Fibroblast of gingiva (primary cell): Measurements from ENCODE around the gene GBF1.
A peak's percentile ranks its signal among the peaks of the same experiment; 100 is the strongest.
"Not testable (repeated sequence)": the region's sequence is repeated elsewhere in the genome, so short reads cannot be mapped to it uniquely, and the experiment has no call there.

Source experiments
- DNase-seq: peaks from one replicate; pipeline ENCODE4 v3.0.0-alpha.2; 2011; ENCODE audit warnings: low read depth

GBF1 gene, protein sequence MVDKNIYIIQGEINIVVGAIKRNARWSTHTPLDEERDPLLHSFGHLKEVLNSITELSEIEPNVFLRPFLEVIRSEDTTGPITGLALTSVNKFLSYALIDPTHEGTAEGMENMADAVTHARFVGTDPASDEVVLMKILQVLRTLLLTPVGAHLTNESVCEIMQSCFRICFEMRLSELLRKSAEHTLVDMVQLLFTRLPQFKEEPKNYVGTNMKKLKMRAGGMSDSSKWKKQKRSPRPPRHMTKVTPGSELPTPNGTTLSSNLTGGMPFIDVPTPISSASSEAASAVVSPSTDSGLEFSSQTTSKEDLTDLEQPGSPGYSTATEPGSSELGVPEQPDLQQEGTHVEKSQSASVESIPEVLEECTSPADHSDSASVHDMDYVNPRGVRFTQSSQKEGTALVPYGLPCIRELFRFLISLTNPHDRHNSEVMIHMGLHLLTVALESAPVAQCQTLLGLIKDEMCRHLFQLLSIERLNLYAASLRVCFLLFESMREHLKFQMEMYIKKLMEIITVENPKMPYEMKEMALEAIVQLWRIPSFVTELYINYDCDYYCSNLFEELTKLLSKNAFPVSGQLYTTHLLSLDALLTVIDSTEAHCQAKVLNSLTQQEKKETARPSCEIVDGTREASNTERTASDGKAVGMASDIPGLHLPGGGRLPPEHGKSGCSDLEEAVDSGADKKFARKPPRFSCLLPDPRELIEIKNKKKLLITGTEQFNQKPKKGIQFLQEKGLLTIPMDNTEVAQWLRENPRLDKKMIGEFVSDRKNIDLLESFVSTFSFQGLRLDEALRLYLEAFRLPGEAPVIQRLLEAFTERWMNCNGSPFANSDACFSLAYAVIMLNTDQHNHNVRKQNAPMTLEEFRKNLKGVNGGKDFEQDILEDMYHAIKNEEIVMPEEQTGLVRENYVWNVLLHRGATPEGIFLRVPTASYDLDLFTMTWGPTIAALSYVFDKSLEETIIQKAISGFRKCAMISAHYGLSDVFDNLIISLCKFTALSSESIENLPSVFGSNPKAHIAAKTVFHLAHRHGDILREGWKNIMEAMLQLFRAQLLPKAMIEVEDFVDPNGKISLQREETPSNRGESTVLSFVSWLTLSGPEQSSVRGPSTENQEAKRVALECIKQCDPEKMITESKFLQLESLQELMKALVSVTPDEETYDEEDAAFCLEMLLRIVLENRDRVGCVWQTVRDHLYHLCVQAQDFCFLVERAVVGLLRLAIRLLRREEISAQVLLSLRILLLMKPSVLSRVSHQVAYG (N-terminal part only)

GRCh38 chr10:102245082-102245931, at the start of gene GBF1:
Gene GBF1 (plus strand): TSS chr10:102245532. CDS start chr10:102258939, 13,407 bp downstream.
- DNase-seq = peak; percentile 100

GRCh38 chr10:102196893-102197292, 48.4 kb upstream of the GBF1 start:
- DNase-seq = no peak

GRCh38 chr10:102198027-102198426, 47.3 kb upstream of the GBF1 start:
- DNase-seq = no peak

- no peak for DNase-seq
Observed at GRCh38 chr10:102200751-102201640, 44.3 kb upstream of the GBF1 start.

- no peak for DNase-seq
Observed at GRCh38 chr10:102202386-102202785, 42.9 kb upstream of the GBF1 start.

DNA sequence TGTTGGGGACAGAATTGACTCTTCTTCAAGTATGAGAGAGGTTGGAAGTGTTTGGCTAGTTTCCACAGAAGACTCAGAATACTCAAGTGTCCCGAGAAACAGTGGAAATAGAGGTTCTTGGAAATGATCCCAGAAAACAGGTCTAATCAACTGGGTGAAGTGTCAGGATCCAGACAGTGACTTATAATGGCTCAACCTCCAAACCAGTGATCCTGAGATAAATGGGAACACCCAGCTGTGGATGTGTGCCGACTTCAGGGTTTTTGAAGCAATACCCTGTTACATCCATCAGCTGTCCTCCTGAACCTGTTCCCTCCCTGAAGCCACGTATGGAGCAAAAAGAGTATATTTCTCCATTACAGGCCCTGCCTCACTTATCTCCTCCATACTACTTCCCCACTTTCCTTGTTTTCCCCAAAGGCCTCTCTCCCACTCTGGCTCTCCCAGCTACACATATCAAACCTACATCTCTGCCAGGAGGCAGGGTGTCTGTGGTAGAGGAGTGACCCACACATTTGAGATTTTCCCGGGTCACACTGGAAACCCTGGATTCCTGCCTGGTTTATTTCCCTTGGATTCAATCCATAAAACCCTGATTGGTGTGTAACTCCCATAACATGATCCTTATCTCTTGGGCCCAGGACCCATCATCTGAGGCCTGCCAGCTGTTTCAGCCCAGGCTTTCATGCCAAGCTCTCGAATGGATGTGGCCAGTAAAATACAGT, 36.9 kb upstream of the GBF1 start:
- no peak for DNase-seq

DNA sequence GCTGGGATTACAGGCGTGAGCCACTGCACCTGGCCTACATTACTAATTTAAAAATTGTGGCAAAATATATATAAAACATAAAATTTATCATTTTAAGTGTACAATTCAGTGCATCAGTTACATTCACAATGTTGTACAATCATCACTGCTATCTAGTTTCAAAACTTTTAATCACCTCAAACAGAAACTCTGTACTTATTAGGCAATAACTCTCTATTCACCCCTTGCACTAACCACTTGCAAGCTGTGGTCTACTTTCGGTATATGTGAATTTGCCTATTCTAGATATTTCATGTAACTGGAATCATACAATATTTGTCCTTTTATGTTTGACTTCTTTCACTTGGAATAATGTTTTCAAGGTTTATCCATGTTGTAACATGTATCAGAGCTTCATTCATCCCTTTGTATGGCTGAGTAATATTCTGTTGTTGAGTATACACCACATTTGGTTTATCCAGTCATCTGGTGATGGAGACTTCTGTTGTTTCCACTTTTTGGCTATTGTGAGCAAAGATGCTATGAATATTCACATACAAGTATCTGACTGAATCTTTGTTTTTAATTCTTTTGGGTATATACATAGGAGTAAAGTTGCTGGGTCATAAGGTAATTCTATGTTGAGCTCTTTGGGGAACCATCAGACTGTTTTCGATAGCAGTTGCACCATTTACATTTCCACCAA, 33.6 kb upstream of the GBF1 start:
- no peak for DNase-seq

GRCh38 chr10:102213599-102213998, 31.7 kb upstream of the GBF1 start:
- not testable (repeated sequence) for DNase-seq

GRCh38 chr10:102219370-102219769, 26.0 kb upstream of the GBF1 start:
- no peak for DNase-seq

GRCh38 chr10:102220612-102221011, 24.7 kb upstream of the GBF1 start:
- DNase-seq = no peak

- DNase-seq = no peak
Observed at GRCh38 chr10:102222797-102223196, 22.5 kb upstream of the GBF1 start.

GRCh38 chr10:102225646-102226541, 19.4 kb upstream of the GBF1 start, which contains the start of gene ELOVL3:
Gene ELOVL3 (plus strand): TSS chr10:102226299. CDS start chr10:102226549, 250 bp downstream.
- peak; percentile 93 for DNase-seq

DNA sequence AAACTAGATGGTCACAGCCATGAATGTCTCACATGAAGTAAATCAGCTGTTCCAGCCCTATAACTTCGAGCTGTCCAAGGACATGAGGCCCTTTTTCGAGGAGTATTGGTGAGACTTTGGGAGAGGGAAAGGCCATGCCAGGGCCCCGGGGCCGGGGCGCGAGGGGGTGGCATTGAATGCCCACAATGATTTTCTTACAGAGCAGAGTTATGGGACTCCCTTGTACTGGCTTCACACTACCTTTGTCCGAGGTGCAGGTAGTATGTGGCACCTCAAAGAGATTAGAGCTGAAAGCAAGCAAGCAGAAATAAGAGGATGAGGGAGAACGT, 18.8 kb upstream of the GBF1 start:
- DNase-seq = no peak

- peak; percentile 95 for DNase-seq
Observed at GRCh38 chr10:102227050-102227449, 18.3 kb upstream of the GBF1 start.

DNA sequence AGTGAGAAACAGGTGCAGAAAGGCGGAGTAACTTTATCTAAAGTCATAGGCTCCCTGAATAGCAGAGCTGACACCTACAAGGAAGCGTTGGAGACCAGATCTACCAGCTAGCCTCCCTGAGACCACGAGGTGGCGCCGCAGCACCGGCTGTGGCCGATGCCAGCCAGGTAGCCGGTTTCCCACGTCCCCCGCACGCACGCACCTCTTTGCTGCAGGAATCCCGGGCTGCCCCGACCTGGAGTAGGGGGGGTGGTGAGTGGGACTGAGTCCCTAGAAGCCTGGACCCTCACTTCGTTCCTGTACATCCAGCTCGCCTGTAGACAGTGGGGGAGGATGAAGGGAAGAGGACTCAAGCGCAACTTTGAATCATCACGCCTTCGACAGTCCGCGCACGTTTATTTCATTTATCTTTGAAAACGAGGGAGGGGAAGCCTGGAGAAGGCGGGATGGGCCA, 15.5 kb upstream of the GBF1 start:
- DNase-seq = peak; percentile 53

DNA sequence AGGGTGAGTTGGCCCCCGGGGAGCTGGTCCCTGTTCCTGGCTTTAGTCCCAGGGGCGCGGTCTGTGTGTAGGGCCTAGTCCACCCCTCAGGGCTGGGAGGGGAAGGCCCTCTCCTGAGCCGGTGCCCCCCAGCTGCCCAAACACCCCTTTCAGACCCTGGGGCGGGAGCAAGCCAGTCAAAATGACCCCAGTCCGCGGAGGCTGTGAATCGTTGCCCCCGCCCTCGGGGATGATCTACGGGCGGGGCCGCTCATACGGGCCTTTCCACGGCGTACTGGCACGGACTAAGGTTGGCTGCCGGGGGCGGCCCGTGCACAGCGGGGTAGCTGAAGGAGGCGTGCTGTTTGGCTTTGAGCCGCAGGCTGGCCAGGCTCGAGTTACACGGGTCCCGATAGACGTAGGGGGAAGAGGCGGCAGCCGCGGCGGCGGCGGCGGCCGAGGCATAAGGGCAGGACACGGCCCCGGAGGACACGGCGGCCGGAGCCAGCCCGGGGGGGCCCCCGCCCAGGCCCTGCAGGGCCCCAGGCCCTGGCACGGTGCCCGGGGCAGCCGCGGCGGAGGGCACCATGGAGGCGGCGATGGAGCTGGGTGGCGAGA, 15.0 kb upstream of the GBF1 start:
- peak; percentile 62 for DNase-seq

DNA sequence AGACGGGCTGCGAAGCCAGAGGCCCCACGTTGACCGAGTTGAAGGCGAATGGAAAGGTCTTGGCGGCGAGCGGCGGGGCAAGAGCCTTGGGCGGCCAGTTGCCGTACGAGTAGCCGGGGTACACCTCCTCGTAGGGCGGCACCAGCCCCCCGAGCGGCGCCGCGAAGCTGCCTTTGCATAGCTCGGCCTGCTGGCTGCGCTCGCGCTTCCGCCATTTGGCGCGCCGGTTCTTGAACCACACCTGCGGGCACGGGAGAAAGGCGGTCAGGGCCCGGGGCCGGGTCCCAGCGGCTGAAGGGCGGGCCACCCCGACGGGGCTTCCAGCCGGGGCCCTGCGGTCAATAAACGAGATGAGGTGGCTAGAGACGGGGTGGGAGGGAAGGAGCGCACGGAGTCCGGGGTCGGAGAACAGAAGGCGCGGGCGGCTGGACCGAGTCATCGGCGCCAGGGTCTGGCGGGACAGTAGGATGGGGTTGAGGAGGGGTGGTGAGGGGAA, 14.4 kb upstream of the GBF1 start:
- DNase-seq = no peak
